Measurements from ENCODE around the gene EIF4H. TPM values are rescaled to one million over a fixed set of nuclear protein-coding genes. Genes with fewer than 3 reads are reported as not detected.

EIF4H gene
- polyA plus RNA-seq, 1 donor (not counting 4 experiments of a cell fraction or from before 2014, with no cell fraction given), result 340 TPM

DNA sequence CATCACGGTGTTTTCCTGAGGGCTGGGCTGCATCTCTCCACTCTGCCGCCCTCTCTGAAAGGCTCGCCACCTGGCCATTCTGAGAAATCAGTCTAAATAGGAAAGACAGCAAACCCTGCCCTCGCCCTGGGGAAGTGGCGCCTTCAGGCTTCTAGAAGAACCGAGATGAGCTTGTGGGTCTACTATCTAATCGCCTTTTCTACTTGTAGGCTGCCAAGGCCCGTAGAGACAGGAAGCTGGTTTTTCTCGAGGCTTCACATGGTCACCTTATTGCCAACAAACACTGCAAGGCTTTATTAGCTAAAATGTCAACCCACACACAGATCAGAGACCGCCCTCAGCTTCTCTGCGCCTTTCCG, 57.1 kb downstream of the EIF4H start:
- H4K20me1 ChIP-seq (ENCODE audit: control insufficient read depth, extremely low read depth, insufficient read depth, low read length), result no peaks in the 10 kb centered on the region
- peaks cover 0 to 10% of the 10 kb centered on the region in 2 experiments for H3K36me3 ChIP-seq (ENCODE audit: control insufficient read depth in 2 of 2, extremely low read depth in 1 of 2, insufficient read depth in 2 of 2, low read length in 2 of 2)
- H3K27ac ChIP-seq (ENCODE audit: control insufficient read depth, insufficient read depth, low read length), result no peak overlapping the region
- TF ChIP-seq, protein P1, sequence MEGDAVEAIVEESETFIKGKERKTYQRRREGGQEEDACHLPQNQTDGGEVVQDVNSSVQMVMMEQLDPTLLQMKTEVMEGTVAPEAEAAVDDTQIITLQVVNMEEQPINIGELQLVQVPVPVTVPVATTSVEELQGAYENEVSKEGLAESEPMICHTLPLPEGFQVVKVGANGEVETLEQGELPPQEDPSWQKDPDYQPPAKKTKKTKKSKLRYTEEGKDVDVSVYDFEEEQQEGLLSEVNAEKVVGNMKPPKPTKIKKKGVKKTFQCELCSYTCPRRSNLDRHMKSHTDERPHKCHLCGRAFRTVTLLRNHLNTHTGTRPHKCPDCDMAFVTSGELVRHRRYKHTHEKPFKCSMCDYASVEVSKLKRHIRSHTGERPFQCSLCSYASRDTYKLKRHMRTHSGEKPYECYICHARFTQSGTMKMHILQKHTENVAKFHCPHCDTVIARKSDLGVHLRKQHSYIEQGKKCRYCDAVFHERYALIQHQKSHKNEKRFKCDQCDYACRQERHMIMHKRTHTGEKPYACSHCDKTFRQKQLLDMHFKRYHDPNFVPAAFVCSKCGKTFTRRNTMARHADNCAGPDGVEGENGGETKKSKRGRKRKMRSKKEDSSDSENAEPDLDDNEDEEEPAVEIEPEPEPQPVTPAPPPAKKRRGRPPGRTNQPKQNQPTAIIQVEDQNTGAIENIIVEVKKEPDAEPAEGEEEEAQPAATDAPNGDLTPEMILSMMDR (optimal IDR thresholded peaks at IDR 0.05 in 1 of 3, IDR thresholded peaks at IDR 0.05 in 1 of 3, conservative IDR thresholded peaks at IDR 0.05 in 1 of 3; ENCODE audit: extremely low read depth in 1 of 3, insufficient read depth in 2 of 3, low read length in 3 of 3), result no peak
- TF ChIP-seq EZH2 (IDR thresholded peaks at IDR 0.05; ENCODE audit: low read length), result no peak
- no peaks in the 10 kb centered on the region for H3K9me1 ChIP-seq (ENCODE audit: control insufficient read depth, extremely low read depth, insufficient read depth, low read length)
- H3K4me2 ChIP-seq (ENCODE audit: control insufficient read depth, extremely low read depth, insufficient read depth, low read depth, low read length), result no peak overlapping the region
- no peak overlapping the region for H3K9ac ChIP-seq (ENCODE audit: control insufficient read depth, extremely low read depth, insufficient read depth, low read length)
- H3K27me3 ChIP-seq (ENCODE audit: control insufficient read depth, extremely low read depth, insufficient read depth, low read length), result no peaks in the 10 kb centered on the region
- no peaks in the 10 kb centered on the region for H3K79me2 ChIP-seq (ENCODE audit: control insufficient read depth, insufficient read depth, low read length)
- DNase-seq (ENCODE audit: low read depth, low spot score) (no peak), FAIRE-seq (no peak)
- H3K9me3 ChIP-seq (ENCODE audit: control insufficient read depth, low read depth, low read length), result no peaks in the 10 kb centered on the region
- H2AFZ ChIP-seq (ENCODE audit: control insufficient read depth, low read length), result no peak overlapping the region
- dilution Hi-C loops (cut with MboI; ENCODE audit: extremely low pct_ligation_motif_present, low sequenced_read_pairs), result no loop called here
- H3K4me1 ChIP-seq (ENCODE audit: control insufficient read depth, extremely low read depth, insufficient read depth, low read length), result no peaks in the 10 kb centered on the region
- H3K4me3 ChIP-seq (ENCODE audit: control insufficient read depth in 2 of 3, extremely low read depth in 1 of 3, insufficient read depth in 2 of 3, low read depth in 1 of 3, low read length in 3 of 3), result no peak overlapping the region

DNA sequence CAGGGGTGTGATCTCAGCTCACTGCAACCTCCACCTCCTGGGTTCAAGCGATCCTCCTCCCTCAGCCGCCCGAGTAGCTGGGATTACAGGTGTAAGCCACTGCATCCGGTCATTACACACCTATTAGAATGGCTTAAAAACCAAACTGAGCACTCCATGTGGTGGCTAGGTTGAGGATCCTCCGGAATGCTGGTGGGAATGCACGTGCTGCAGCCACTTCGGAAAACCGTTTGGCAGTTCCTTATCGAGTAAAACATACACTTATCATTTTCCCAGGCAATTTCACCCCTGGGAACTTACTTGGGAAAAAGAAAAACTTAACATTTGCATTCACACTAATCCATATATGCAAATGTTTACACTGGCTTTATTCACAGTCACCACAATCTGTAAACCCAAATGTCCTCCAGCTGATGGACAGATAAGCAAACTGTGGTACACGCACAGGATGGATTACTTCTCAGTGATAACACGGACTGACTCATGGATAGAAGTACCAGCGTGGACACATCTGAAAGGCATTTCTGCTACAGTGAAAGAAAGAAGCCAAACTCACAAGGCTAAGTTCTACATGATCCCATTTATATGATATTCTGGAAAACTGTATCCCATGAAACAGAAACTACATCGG, 59.6 kb downstream of the EIF4H start:
- Histone ChIP-seq H3K36me3 (ENCODE audit: control insufficient read depth in 2 of 2, extremely low read depth in 1 of 2, insufficient read depth in 2 of 2, low read length in 2 of 2) (peaks cover 3 to 25% of the 10 kb centered on the region in 2 experiments), H3K4me2 (ENCODE audit: control insufficient read depth, extremely low read depth, insufficient read depth, low read depth, low read length) (no peak overlapping the region), H3K9me1 (ENCODE audit: control insufficient read depth, extremely low read depth, insufficient read depth, low read length) (no peaks in the 10 kb centered on the region), H3K4me1 (ENCODE audit: control insufficient read depth, extremely low read depth, insufficient read depth, low read length) (no peaks in the 10 kb centered on the region), H3K9me3 (ENCODE audit: control insufficient read depth, low read depth, low read length) (no peaks in the 10 kb centered on the region), H3K27me3 (ENCODE audit: control insufficient read depth, extremely low read depth, insufficient read depth, low read length) (no peaks in the 10 kb centered on the region), H3K9ac (ENCODE audit: control insufficient read depth, extremely low read depth, insufficient read depth, low read length) (no peak overlapping the region), H3K27ac (ENCODE audit: control insufficient read depth, insufficient read depth, low read length) (no peak overlapping the region), H3K4me3 (ENCODE audit: control insufficient read depth in 2 of 3, extremely low read depth in 1 of 3, insufficient read depth in 2 of 3, low read depth in 1 of 3, low read length in 3 of 3) (no peak overlapping the region), H3K79me2 (ENCODE audit: control insufficient read depth, insufficient read depth, low read length) (no peaks in the 10 kb centered on the region), H2AFZ (ENCODE audit: control insufficient read depth, low read length) (no peak overlapping the region), H4K20me1 (ENCODE audit: control insufficient read depth, extremely low read depth, insufficient read depth, low read length) (no peaks in the 10 kb centered on the region)
- TF ChIP-seq, protein P1 (optimal IDR thresholded peaks at IDR 0.05 in 1 of 3, IDR thresholded peaks at IDR 0.05 in 1 of 3, conservative IDR thresholded peaks at IDR 0.05 in 1 of 3; ENCODE audit: extremely low read depth in 1 of 3, insufficient read depth in 2 of 3, low read length in 3 of 3), result no peak
- TF ChIP-seq EZH2 (IDR thresholded peaks at IDR 0.05; ENCODE audit: low read length), result no peak
- FAIRE-seq (no peak), DNase-seq (ENCODE audit: low read depth, low spot score) (no peak)
- dilution Hi-C loops (cut with MboI; ENCODE audit: extremely low pct_ligation_motif_present, low sequenced_read_pairs), result no loop called here

Measured in keratinocyte (primary cell).